Liver (tissue), 9 donors: Measurements from ENCODE around the gene MCM6. TPM values are rescaled to one million over a fixed set of nuclear protein-coding genes. Genes with fewer than 3 reads are reported as not detected.

ENCODE experiments used
- DNase-seq: peaks from one replicate; pipeline ENCODE4 v3.0.0-alpha.2; 2017; ENCODE audit warnings: low spot score
- H3K27ac ChIP-seq, 2 donors: one replicate each; pipeline ENCODE4 v1.7.0; 2013; ENCODE audit warnings: inconsistent platforms in 2 of 2, low read length in 2 of 2, control low read depth in 1 of 2, low read depth in 1 of 2, mild to moderate bottlenecking in 1 of 2
- H3K27me3 ChIP-seq, 4 donors: one replicate each; pipeline versions ENCODE4 v1.6.1 to v1.7.0; 2013; ENCODE audit warnings: low read length in 3 of 4, inconsistent platforms in 1 of 4, mild to moderate bottlenecking in 1 of 4, moderate library complexity in 1 of 4; ENCODE audit not compliant: control insufficient read depth in 4 of 4, insufficient read depth in 4 of 4
- H3K36me3 ChIP-seq, 4 donors: one replicate each; pipeline versions ENCODE4 v1.6.1 to v1.7.0; 2013; ENCODE audit warnings: low read length in 3 of 4, mild to moderate bottlenecking in 3 of 4, low read depth in 1 of 4, moderate library complexity in 1 of 4; ENCODE audit not compliant: control insufficient read depth in 4 of 4, insufficient read depth in 3 of 4
- H3K4me1 ChIP-seq, 4 donors: one replicate each; pipeline versions ENCODE4 v1.6.1 to v1.7.0; 2013; ENCODE audit warnings: low read length in 3 of 4, mild to moderate bottlenecking in 3 of 4, moderate library complexity in 1 of 4; ENCODE audit not compliant: control insufficient read depth in 4 of 4, insufficient read depth in 4 of 4
- H3K4me3 ChIP-seq, 3 donors: one replicate each; pipeline versions ENCODE4 v1.6.1 to v1.7.0; 2013; ENCODE audit warnings: low read length in 3 of 3, control low read depth in 1 of 3, low read depth in 1 of 3, mild to moderate bottlenecking in 1 of 3
- H3K9ac ChIP-seq, 2 donors: one replicate each; pipeline ENCODE4 v1.7.0; 2013; ENCODE audit warnings: low read length in 2 of 2, mild to moderate bottlenecking in 2 of 2, moderate library complexity in 2 of 2, control low read depth in 1 of 2, low read depth in 1 of 2
- H3K9me3 ChIP-seq, 4 donors: one replicate each; pipeline versions ENCODE4 v1.6.1 to v1.7.0; 2013; ENCODE audit warnings: low read length in 3 of 4; ENCODE audit not compliant: control insufficient read depth in 4 of 4
- CTCF ChIP-seq: fragments of 150-350 bp; IDR thresholded peaks from 2 replicates; pipeline ENCODE4 v1.5.1; 2017; ENCODE audit warnings: improper control_type of control experiment, low read depth, low read length; ENCODE audit not compliant: missing input control
- EGR1 ChIP-seq, 2 donors: IDR thresholded peaks; 2 replicates each; pipeline ENCODE4 v1.6.1; 2016 to 2018; ENCODE audit warnings: antibody characterized with exemption in 2 of 2, low read depth in 2 of 2
- FOXA1 ChIP-seq: IDR thresholded peaks from 2 replicates; pipeline ENCODE4 v1.6.1; 2016; ENCODE audit warnings: antibody characterized with exemption
- FOXA2 ChIP-seq: IDR thresholded peaks from 2 replicates; pipeline ENCODE4 v1.6.1; 2016; ENCODE audit warnings: antibody characterized with exemption
- GABPA ChIP-seq, 2 donors: IDR thresholded peaks in 1 of 2; conservative IDR thresholded peaks in 1 of 2; 2 replicates each; pipeline ENCODE4 v1.6.1; 2016; ENCODE audit warnings: antibody characterized with exemption in 2 of 2, mild to moderate bottlenecking in 1 of 2, moderate library complexity in 1 of 2
- HNF4A ChIP-seq, 2 donors: conservative IDR thresholded peaks; 2 replicates each; pipeline ENCODE4 v1.6.1; 2016; ENCODE audit warnings: antibody characterized with exemption in 2 of 2, mild to moderate bottlenecking in 2 of 2
- HNF4G ChIP-seq: IDR thresholded peaks from 2 replicates; pipeline ENCODE4 v1.6.1; 2016; ENCODE audit warnings: antibody characterized with exemption
- MAX ChIP-seq: IDR thresholded peaks from 2 replicates; pipeline ENCODE4 v1.6.1; 2016; ENCODE audit warnings: antibody characterized with exemption
- REST ChIP-seq: IDR thresholded peaks from 2 replicates; pipeline ENCODE4 v1.6.1; 2016; ENCODE audit warnings: antibody characterized with exemption, mild to moderate bottlenecking
- RXRA ChIP-seq, 2 donors: IDR thresholded peaks; 2 replicates each; pipeline ENCODE4 v1.6.1; 2017 to 2018; ENCODE audit warnings: antibody characterized with exemption in 2 of 2, mild to moderate bottlenecking in 1 of 2
- SP1 ChIP-seq: IDR thresholded peaks from 2 replicates; pipeline ENCODE4 v1.6.1; 2018; ENCODE audit warnings: antibody characterized with exemption, mild to moderate bottlenecking
- YY1 ChIP-seq: IDR thresholded peaks from 2 replicates; pipeline ENCODE4 v1.6.1; 2016; ENCODE audit warnings: antibody characterized with exemption, mild to moderate bottlenecking
- ZBTB33 ChIP-seq: IDR thresholded peaks from 2 replicates; pipeline ENCODE4 v1.6.1; 2016; ENCODE audit warnings: antibody characterized with exemption
- WGBS: extraction: QIAGEN DNeasy Blood & Tissue Kit; methylation state at CpG from one replicate; pipeline ENCODE4 v1.1.7; 2013; 5-methylcytosine and 5-hydroxymethylcytosine counted together
- polyA plus RNA-seq, 2 donors: library from polyadenylated mRNA; stranded (reverse) in 1 of 2; unstranded in 1 of 2; fragments of 200-250 nt in 1 of 2; fragments of >200 nt in 1 of 2; fragmentation: Nextera tagmentation in 1 of 2; extraction: Ambion mirVana in 1 of 2; gene quantifications; one replicate each; pipeline versions ENCODE4 v1.2.1 to v1.2.3, GENCODE V29; 2013 to 2015
- total RNA-seq, 2 donors: library from RNA; depleted of rRNA; stranded (reverse); fragments of >200 nt; gene quantifications; one replicate each; pipeline ENCODE4 v1.2.3, GENCODE V29; 2014
- donor health status: healthy.
- donor health status: healthy.
- donor health status: healthy.
- donor health status: healthy.
- donor health status: healthy.

MCM6 gene
- total and polyA plus RNA-seq, 4 donors = 1.8 to 35.7 (median 2.8) TPM

GRCh38 chr2:135904341-135904989 is 28.2 kb upstream of the MCM6 start:
- no peak for DNase-seq
- no peak overlapping the region for H3K9ac ChIP-seq
- peaks cover 0 to 20% (median 7%) of the 10 kb centered on the region in 4 donors for H3K36me3 ChIP-seq
- no peak overlapping the region for H3K27ac ChIP-seq
- H3K4me3 ChIP-seq = no peak overlapping the region
- no peaks in the 10 kb centered on the region for H3K9me3 ChIP-seq
- TF ChIP-seq HNF4G = no peak
- TF ChIP-seq SP1 = no peak
- TF ChIP-seq FOXA2 = no peak
- no peak for TF ChIP-seq FOXA1
- TF ChIP-seq HNF4A (conservative IDR thresholded peaks at IDR 0.05) = no peak
- TF ChIP-seq YY1 = no peak
- TF ChIP-seq REST = no peak
- no peak for TF ChIP-seq EGR1 (IDR thresholded peaks at IDR 0.05; ENCODE audit: low read depth in 2 of 2)
- WGBS = 97% methylated on average over 4 of the region's 4 CpGs
- no peaks in the 10 kb centered on the region for H3K27me3 ChIP-seq
- no peaks in the 10 kb centered on the region for H3K4me1 ChIP-seq

- no peak overlapping the region for H3K9ac ChIP-seq
- TF ChIP-seq EGR1 (IDR thresholded peaks at IDR 0.05; ENCODE audit: low read depth in 2 of 2) (no peak), FOXA1 (no peak), GABPA (IDR thresholded peaks at IDR 0.05 in 1 of 2, conservative IDR thresholded peaks at IDR 0.05 in 1 of 2) (no peak), RXRA (IDR thresholded peaks at IDR 0.05) (no peak), FOXA2 (no peak), CTCF (no peak), MAX (no peak), ZBTB33 (no peak)
- H3K4me3 ChIP-seq = no peak overlapping the region
- no peaks in the 10 kb centered on the region for H3K9me3 ChIP-seq
- H3K4me1 ChIP-seq = no peaks in the 10 kb centered on the region
- DNase-seq = no peak
- H3K36me3 ChIP-seq = peaks cover 0 to 16% (median 4%) of the 10 kb centered on the region in 4 donors
- no peaks in the 10 kb centered on the region for H3K27me3 ChIP-seq
- WGBS = 93% methylated on average over 3 of the region's 3 CpGs
- H3K27ac ChIP-seq = no peak overlapping the region
These were observed 27.4 kb upstream of the MCM6 start for GRCh38 chr2:135903650-135904049.
